GM12892 (cell line): ENCODE data around the gene NEK10.

Source experiments
- POLR2A ChIP-seq: IDR thresholded peaks from 2 replicates; pipeline ENCODE4 v1.6.1; 2011; ENCODE audit warnings: low read depth, low read length, control low read depth
- POLR2AphosphoS5 ChIP-seq: IDR thresholded peaks from 2 replicates; pipeline ENCODE4 v1.6.1; 2011; ENCODE audit warnings: low read depth, low read length, control low read depth
- TAF1 ChIP-seq: IDR thresholded peaks from 2 replicates; pipeline ENCODE4 v1.6.1; 2011; ENCODE audit warnings: low read depth, mild to moderate bottlenecking, control low read depth, low read length, borderline replicate concordance

DNA sequence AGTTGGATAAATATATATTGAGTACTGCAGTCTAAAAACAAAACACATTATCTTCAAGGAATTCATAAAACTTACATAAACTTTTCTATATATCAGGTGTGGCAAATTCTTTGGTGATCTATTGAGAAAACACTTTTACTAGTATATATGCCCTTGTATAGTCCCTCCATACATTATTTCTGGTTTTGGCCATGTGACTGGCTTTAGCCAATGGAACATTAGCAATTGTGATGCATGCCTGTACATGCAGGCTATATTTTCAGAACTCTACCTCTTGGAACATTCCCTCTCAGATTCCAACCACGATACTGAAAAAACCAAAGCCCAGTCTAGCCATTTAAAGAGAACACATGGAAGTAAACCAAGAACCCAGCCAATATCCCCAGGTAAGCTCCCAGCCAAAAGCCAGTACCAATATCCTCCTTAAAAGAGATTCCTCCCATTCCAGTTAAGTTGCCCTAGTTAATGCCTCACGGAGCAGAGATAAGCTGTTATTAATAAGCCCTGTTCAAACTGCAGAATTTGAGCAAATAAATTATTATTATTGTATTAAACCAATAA is 152.8 kb downstream of the NEK10 start:
- no peak for TF ChIP-seq POLR2A
- no peak for TF ChIP-seq TAF1
- no peak for TF ChIP-seq POLR2AphosphoS5
